Measurements from ENCODE around the gene PRR23E. TPM values are rescaled to one million over a fixed set of nuclear protein-coding genes. Genes with fewer than 3 reads are reported as not detected.

PRR23E gene
- polyA plus RNA-seq, 1 donor from 2014 or later: not detected

GRCh38 chr3:127187316-127187715 is 5.6 kb upstream of the PRR23E start:
- Histone ChIP-seq H3K36me3 (ENCODE audit: insufficient read depth, low read length) (no peaks in the 10 kb centered on the region), H3K9ac (ENCODE audit: low read length) (no peak overlapping the region), H3K9me2 (ENCODE audit: insufficient read depth, low read length) (no peaks in the 10 kb centered on the region), H3K4me3 (ENCODE audit: low read length) (no peak overlapping the region), H2AFZ (ENCODE audit: low read depth, low read length) (no peak overlapping the region), H3K4me2 (ENCODE audit: low read length) (no peak overlapping the region), H3K27ac (ENCODE audit: low read length) (no peak overlapping the region), H3K9me3 (ENCODE audit: low read length) (no peaks in the 10 kb centered on the region), H3K27me3 (ENCODE audit: insufficient read depth, low read depth, low read length) (no peaks in the 10 kb centered on the region), H3K79me2 (replicated peaks; ENCODE audit: insufficient read depth, low read length) (no peaks in the 10 kb centered on the region), H3F3A (ENCODE audit: insufficient read depth, low read length, poor library complexity, severe bottlenecking) (no peaks in the 10 kb centered on the region), H4K20me1 (ENCODE audit: insufficient read depth) (no peaks in the 10 kb centered on the region)
- TF ChIP-seq POLR2AphosphoS5 (IDR thresholded peaks at IDR 0.05) (no peak), RAD21 (conservative IDR thresholded peaks at IDR 0.05) (no peak), SMC3 (conservative IDR thresholded peaks at IDR 0.05; ENCODE audit: poor library complexity) (no peak)

GRCh38 chr3:127193341-127193740 is 410 bp downstream of the PRR23E start:
- H3K9me2 ChIP-seq (ENCODE audit: insufficient read depth, low read length): no peaks in the 10 kb centered on the region
- H3K27me3 ChIP-seq (ENCODE audit: insufficient read depth, low read depth, low read length): no peaks in the 10 kb centered on the region
- H3F3A ChIP-seq (ENCODE audit: insufficient read depth, low read length, poor library complexity, severe bottlenecking): no peaks in the 10 kb centered on the region
- no peaks in the 10 kb centered on the region for H3K79me2 ChIP-seq (replicated peaks; ENCODE audit: insufficient read depth, low read length)
- no peak overlapping the region for H3K4me3 ChIP-seq (ENCODE audit: low read length)
- TF ChIP-seq MXI1 (conservative IDR thresholded peaks at IDR 0.05; ENCODE audit: poor library complexity, severe bottlenecking): no peak
- no peak for TF ChIP-seq RAD21 (conservative IDR thresholded peaks at IDR 0.05)
- no peaks in the 10 kb centered on the region for H3K36me3 ChIP-seq (ENCODE audit: insufficient read depth, low read length)
- H3K4me2 ChIP-seq (ENCODE audit: low read length): no peak overlapping the region
- H3K9ac ChIP-seq (ENCODE audit: low read length): no peak overlapping the region
- H2AFZ ChIP-seq (ENCODE audit: low read depth, low read length): no peak overlapping the region
- H4K20me1 ChIP-seq (ENCODE audit: insufficient read depth): no peaks in the 10 kb centered on the region
- H3K9me3 ChIP-seq (ENCODE audit: low read length): no peaks in the 10 kb centered on the region
- H3K27ac ChIP-seq (ENCODE audit: low read length): no peak overlapping the region

GRCh38 chr3:127193775-127194174 is 844 bp downstream of the PRR23E start:
- Histone ChIP-seq H3K9me2 (ENCODE audit: insufficient read depth, low read length) (no peaks in the 10 kb centered on the region), H3K4me3 (ENCODE audit: low read length) (no peak overlapping the region), H2AFZ (ENCODE audit: low read depth, low read length) (no peak overlapping the region), H3K27me3 (ENCODE audit: insufficient read depth, low read depth, low read length) (no peaks in the 10 kb centered on the region), H3K9me3 (ENCODE audit: low read length) (no peaks in the 10 kb centered on the region), H3K79me2 (replicated peaks; ENCODE audit: insufficient read depth, low read length) (no peaks in the 10 kb centered on the region), H3F3A (ENCODE audit: insufficient read depth, low read length, poor library complexity, severe bottlenecking) (no peaks in the 10 kb centered on the region), H3K4me2 (ENCODE audit: low read length) (no peak overlapping the region), H3K36me3 (ENCODE audit: insufficient read depth, low read length) (no peaks in the 10 kb centered on the region), H4K20me1 (ENCODE audit: insufficient read depth) (no peaks in the 10 kb centered on the region), H3K27ac (ENCODE audit: low read length) (no peak overlapping the region), H3K9ac (ENCODE audit: low read length) (no peak overlapping the region)
- no peak for TF ChIP-seq MXI1 (conservative IDR thresholded peaks at IDR 0.05; ENCODE audit: poor library complexity, severe bottlenecking)

- TF ChIP-seq CTCF (IDR thresholded peaks at IDR 0.05; ENCODE audit: poor library complexity, severe bottlenecking) (no peak), RAD21 (conservative IDR thresholded peaks at IDR 0.05) (no peak), SMC3 (conservative IDR thresholded peaks at IDR 0.05; ENCODE audit: poor library complexity) (no peak), POLR2AphosphoS5 (IDR thresholded peaks at IDR 0.05) (no peak), TAF1 (IDR thresholded peaks at IDR 0.05; ENCODE audit: low read depth) (no peak), EP300 (conservative IDR thresholded peaks at IDR 0.05; ENCODE audit: poor library complexity, severe bottlenecking) (no peak), REST (IDR thresholded peaks at IDR 0.05; ENCODE audit: borderline replicate concordance) (no peak), MXI1 (conservative IDR thresholded peaks at IDR 0.05; ENCODE audit: poor library complexity, severe bottlenecking) (no peak), EZH2 (IDR thresholded peaks at IDR 0.05; ENCODE audit: borderline replicate concordance, insufficient read depth, low read length, poor library complexity, severe bottlenecking) (no peak)
- Histone ChIP-seq H3K36me3 (ENCODE audit: insufficient read depth, low read length) (no peaks in the 10 kb centered on the region), H4K20me1 (ENCODE audit: insufficient read depth) (no peaks in the 10 kb centered on the region), H3K4me3 (ENCODE audit: low read length) (no peak overlapping the region), H3K27me3 (ENCODE audit: insufficient read depth, low read depth, low read length) (no peaks in the 10 kb centered on the region), H3K9ac (ENCODE audit: low read length) (no peak overlapping the region), H3K79me2 (replicated peaks; ENCODE audit: insufficient read depth, low read length) (no peaks in the 10 kb centered on the region), H3K27ac (ENCODE audit: low read length) (no peak overlapping the region), H3K9me2 (ENCODE audit: insufficient read depth, low read length) (no peaks in the 10 kb centered on the region), H3K4me2 (ENCODE audit: low read length) (no peak overlapping the region), H2AFZ (ENCODE audit: low read depth, low read length) (no peak overlapping the region), H3F3A (ENCODE audit: insufficient read depth, low read length, poor library complexity, severe bottlenecking) (no peaks in the 10 kb centered on the region), H3K9me3 (ENCODE audit: low read length) (no peaks in the 10 kb centered on the region)
Measured at GRCh38 chr3:127194601-127195187, 1.8 kb downstream of the PRR23E start.
